NOMO-1 treated with DMSO at 0.1 percent for 48 hours (cell line): Measurements from ENCODE around the gene TUBB8B.
"Not testable (repeated sequence)": the region's sequence is repeated elsewhere in the genome, so short reads cannot be mapped to it uniquely, and the experiment has no call there.

Experiments
- DNase-seq: peaks from one replicate; lab custom pipeline; 2025; ENCODE audit not compliant: unreplicated experiment; lab: John Stamatoyannopoulos, UW

Gene TUBB8B

DNA sequence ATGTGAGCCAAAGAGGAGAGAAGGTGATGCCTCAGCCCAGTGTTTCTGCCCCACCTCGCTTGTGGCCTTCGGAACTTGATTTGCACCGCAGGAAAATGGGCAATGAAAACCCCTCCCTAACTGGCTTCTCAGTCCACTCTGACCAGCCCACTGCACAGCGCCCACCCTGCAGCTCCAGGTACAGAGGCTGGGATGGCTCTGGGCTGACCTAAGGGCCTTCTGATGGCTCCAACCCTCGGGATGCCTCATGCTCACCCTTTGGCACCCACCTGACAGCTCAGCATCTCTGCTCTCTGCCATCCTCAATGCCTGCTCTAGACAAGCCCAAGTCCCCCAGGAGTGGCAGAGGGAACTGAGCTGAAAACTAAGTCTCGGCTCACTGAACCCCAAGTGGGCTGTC lies 36.2 kb downstream of the TUBB8B start:
- not testable (repeated sequence) for DNase-seq

DNA sequence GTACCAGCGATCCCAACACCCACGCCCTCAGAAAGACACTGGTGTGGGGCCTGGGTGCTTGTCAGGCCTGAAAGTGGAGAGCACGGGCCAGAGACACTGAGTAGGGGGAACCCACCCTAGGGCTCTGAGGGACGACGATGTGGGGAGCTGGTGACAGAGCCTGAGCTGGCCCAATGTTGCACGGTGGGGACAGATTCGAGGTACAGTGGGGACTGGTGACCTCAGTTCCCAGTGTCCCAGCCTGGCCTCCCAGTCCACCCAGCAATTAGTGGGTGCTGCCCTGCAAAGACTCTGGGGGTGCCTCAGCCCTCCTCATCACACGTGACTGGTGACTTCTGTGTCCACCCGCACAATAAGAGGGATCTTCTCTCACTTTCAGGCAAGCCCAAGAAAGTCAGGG lies 36.6 kb downstream of the TUBB8B start:
- DNase-seq, result not testable (repeated sequence)

DNA sequence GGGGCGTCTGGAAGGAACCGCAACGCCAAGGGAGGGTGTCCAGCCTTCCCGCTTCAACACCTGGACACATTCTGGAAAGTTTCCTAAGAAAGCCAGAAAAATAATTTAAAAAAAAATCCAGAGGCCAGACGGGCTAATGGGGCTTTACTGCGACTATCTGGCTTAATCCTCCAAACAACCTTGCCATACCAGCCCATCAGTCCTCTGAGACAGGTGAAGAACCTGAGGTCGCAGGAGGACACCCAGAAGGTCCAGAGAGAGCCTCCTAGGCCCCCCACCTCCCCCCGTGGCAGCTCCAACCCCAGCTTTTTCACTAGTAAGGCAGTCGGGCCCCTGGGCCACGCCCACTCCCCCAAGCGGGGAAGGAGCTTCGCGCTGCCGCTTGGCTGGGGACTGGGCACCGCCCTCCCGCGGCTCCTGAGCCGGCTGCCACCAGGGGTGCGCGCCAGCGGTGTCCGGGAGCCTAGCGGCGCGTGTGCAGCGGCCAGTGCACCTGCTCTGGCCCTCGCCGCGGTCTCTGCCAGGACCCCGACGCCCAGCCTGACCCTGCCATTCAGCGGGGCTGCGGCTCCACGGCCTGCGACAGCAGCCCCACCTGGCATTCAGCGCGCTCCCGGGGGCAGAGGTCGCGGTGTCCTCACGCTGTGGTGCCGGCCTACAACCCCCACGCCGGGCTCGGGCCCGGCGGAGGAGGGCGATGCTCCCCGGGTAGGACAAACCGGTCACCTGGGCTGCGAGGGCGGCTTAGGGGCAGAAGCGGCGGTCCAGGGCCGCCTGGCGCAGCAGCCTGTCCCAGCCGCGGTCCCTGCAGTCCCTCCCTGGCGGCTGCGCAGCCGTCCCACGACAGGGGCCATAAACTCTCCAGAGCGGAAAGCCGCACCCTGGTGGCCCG lies 37.8 kb downstream of the TUBB8B start:
- not testable (repeated sequence) for DNase-seq

DNA sequence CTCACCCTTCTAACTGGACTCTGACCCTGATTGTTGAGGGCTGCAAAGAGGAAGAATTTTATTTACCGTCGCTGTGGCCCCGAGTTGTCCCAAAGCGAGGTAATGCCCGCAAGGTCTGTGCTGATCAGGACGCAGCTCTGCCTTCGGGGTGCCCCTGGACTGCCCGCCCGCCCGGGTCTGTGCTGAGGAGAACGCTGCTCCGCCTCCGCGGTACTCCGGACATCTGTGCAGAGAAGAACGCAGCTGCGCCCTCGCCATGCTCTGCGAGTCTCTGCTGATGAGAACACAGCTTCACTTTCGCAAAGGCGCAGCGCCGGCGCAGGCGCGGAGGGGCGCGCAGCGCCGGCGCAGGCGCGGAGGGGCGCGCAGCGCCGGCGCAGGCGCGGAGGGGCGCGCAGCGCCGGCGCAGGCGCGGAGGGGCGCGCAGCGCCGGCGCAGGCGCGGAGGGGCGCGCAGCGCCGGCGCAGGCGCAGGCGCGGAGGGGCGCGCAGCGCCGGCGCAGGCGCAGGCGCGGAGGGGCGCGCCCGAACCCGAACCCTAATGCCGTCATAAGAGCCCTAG lies 38.7 kb downstream of the TUBB8B start:
- not testable (repeated sequence) for DNase-seq

DNA sequence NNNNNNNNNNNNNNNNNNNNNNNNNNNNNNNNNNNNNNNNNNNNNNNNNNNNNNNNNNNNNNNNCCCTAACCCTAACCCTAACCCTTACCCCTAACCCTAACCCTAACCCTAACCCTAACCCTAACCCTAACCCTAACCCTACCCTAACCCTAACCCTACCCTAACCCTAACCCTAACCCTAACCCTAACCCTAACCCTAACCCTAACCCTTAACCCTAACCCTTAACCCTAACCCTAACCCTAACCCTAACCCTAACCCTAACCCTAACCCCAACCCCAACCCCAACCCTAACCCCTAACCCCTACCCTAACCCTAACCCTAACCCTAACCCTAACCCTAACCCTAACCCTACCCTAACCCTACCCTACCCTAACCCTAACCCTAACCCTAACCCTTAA lies 39.5 kb downstream of the TUBB8B start:
- DNase-seq, result not testable (repeated sequence)
